ENCODE data around the gene OR10D3.

DNA sequence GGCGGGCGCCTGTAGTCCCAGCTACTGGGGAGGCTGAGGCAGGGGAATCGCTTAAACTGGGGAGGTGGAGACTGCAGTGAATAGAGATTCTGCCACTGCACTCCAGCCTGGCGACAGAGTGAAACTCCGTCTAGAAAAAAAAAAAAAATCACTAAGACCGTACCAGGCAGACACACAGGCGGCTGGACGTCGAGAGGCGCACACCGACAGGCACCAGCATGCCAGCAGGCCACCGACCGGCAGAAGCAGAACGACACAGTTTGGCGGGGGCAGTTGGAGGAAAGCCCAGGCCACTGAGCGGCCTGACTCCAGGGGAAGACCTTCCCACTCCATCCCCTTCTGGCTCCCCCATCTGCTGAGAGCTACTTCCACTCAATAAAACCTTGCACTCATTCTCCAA is 17.5 kb downstream of the OR10D3 start:
- TF ChIP-seq EP300 (IDR thresholded peaks at IDR 0.05; ENCODE audit: borderline replicate concordance) (no peak), FOXM1 (IDR thresholded peaks at IDR 0.05; ENCODE audit: borderline replicate concordance, low read depth) (no peak), CREB1 (IDR thresholded peaks at IDR 0.05; ENCODE audit: low read depth) (no peak), REST (IDR thresholded peaks at IDR 0.05; ENCODE audit: low read depth) (no peak), YY1 (IDR thresholded peaks at IDR 0.05; ENCODE audit: low read depth) (no peak), USF1 (IDR thresholded peaks at IDR 0.05) (no peak), EGR1 (IDR thresholded peaks at IDR 0.05) (no peak), TAF1 (IDR thresholded peaks at IDR 0.05; ENCODE audit: low read depth) (no peak)

Measured in Ishikawa (cell line).